ENCODE measurements around the gene ZNF284. TPM values are rescaled to one million over a fixed set of nuclear protein-coding genes. Genes with fewer than 3 reads are reported as not detected.

Gene ZNF284
- polyA plus RNA-seq, 1 donor (not counting 4 experiments of a cell fraction or from before 2014, with no cell fraction given) = 3.0 TPM

- peak; percentile 15 for DNase-seq (ENCODE audit: low read depth, low spot score)
- Histone ChIP-seq H3K9me3 (ENCODE audit: control insufficient read depth, low read depth, low read length) (no peaks in the 10 kb centered on the region), H3K4me1 (ENCODE audit: control insufficient read depth, extremely low read depth, insufficient read depth, low read length) (peaks cover 9% of the 10 kb centered on the region), H3K9me1 (ENCODE audit: control insufficient read depth, extremely low read depth, insufficient read depth, low read length) (peaks cover 2% of the 10 kb centered on the region), H3K36me3 (ENCODE audit: control insufficient read depth in 2 of 2, extremely low read depth in 1 of 2, insufficient read depth in 2 of 2, low read length in 2 of 2) (peaks cover 7 to 9% of the 10 kb centered on the region in 2 experiments), H3K79me2 (ENCODE audit: control insufficient read depth, insufficient read depth, low read length) (no peaks in the 10 kb centered on the region), H4K20me1 (ENCODE audit: control insufficient read depth, extremely low read depth, insufficient read depth, low read length) (no peaks in the 10 kb centered on the region), H3K27me3 (ENCODE audit: control insufficient read depth, extremely low read depth, insufficient read depth, low read length) (no peaks in the 10 kb centered on the region), H3K4me2 (ENCODE audit: control insufficient read depth, extremely low read depth, insufficient read depth, low read depth, low read length) (peak within 1 kb of the TSS; percentile 86), H2AFZ (ENCODE audit: control insufficient read depth, low read length) (peak within 1 kb of the TSS; percentile 96), H3K9ac (ENCODE audit: control insufficient read depth, extremely low read depth, insufficient read depth, low read length) (peak within 1 kb of the TSS; percentile 77), H3K4me3 (ENCODE audit: control insufficient read depth in 2 of 3, extremely low read depth in 1 of 3, insufficient read depth in 2 of 3, low read depth in 1 of 3, low read length in 3 of 3) (peak within 1 kb of the TSS; percentile 86 to 97 (median 93)), H3K27ac (ENCODE audit: control insufficient read depth, insufficient read depth, low read length) (peak within 1 kb of the TSS; percentile 49)
- dilution Hi-C loops (cut with MboI; ENCODE audit: extremely low pct_ligation_motif_present, low sequenced_read_pairs) = no loop called here
- no peak for FAIRE-seq
- TF ChIP-seq CTCF (optimal IDR thresholded peaks at IDR 0.05 in 1 of 3, IDR thresholded peaks at IDR 0.05 in 1 of 3, conservative IDR thresholded peaks at IDR 0.05 in 1 of 3; ENCODE audit: extremely low read depth in 1 of 3, insufficient read depth in 2 of 3, low read length in 3 of 3) (no peak), EZH2 (IDR thresholded peaks at IDR 0.05; ENCODE audit: low read length) (no peak)
Observed at GRCh38 chr19:44025217-44025936, 46.6 kb upstream of the ZNF284 start, which contains the start of gene ZNF222. Gene ZNF222 (plus strand): TSS chr19:44025379. CDS start chr19:44025437, 58 bp downstream.

- dilution Hi-C loops (cut with MboI; ENCODE audit: extremely low pct_ligation_motif_present, low sequenced_read_pairs) = no loop called here
- no peak overlapping the region for H3K9ac ChIP-seq (ENCODE audit: control insufficient read depth, extremely low read depth, insufficient read depth, low read length)
- H3K9me3 ChIP-seq (ENCODE audit: control insufficient read depth, low read depth, low read length) = peaks cover 4% of the 10 kb centered on the region
- FAIRE-seq (no peak), DNase-seq (ENCODE audit: low read depth, low spot score) (no peak)
- peaks cover 7 to 12% of the 10 kb centered on the region in 2 experiments for H3K36me3 ChIP-seq (ENCODE audit: control insufficient read depth in 2 of 2, extremely low read depth in 1 of 2, insufficient read depth in 2 of 2, low read length in 2 of 2)
- H4K20me1 ChIP-seq (ENCODE audit: control insufficient read depth, extremely low read depth, insufficient read depth, low read length) = no peaks in the 10 kb centered on the region
- peaks cover 9% of the 10 kb centered on the region for H3K4me1 ChIP-seq (ENCODE audit: control insufficient read depth, extremely low read depth, insufficient read depth, low read length)
- no peak overlapping the region for H3K4me2 ChIP-seq (ENCODE audit: control insufficient read depth, extremely low read depth, insufficient read depth, low read depth, low read length)
- H3K4me3 ChIP-seq (ENCODE audit: control insufficient read depth in 2 of 3, extremely low read depth in 1 of 3, insufficient read depth in 2 of 3, low read depth in 1 of 3, low read length in 3 of 3) = no peak overlapping the region
- H3K9me1 ChIP-seq (ENCODE audit: control insufficient read depth, extremely low read depth, insufficient read depth, low read length) = peaks cover 2% of the 10 kb centered on the region
- H3K27ac ChIP-seq (ENCODE audit: control insufficient read depth, insufficient read depth, low read length) = no peak overlapping the region
- no peaks in the 10 kb centered on the region for H3K27me3 ChIP-seq (ENCODE audit: control insufficient read depth, extremely low read depth, insufficient read depth, low read length)
- H3K79me2 ChIP-seq (ENCODE audit: control insufficient read depth, insufficient read depth, low read length) = no peaks in the 10 kb centered on the region
- TF ChIP-seq EZH2 (IDR thresholded peaks at IDR 0.05; ENCODE audit: low read length) (no peak), CTCF (optimal IDR thresholded peaks at IDR 0.05 in 1 of 3, IDR thresholded peaks at IDR 0.05 in 1 of 3, conservative IDR thresholded peaks at IDR 0.05 in 1 of 3; ENCODE audit: extremely low read depth in 1 of 3, insufficient read depth in 2 of 3, low read length in 3 of 3) (no peak)
- no peak overlapping the region for H2AFZ ChIP-seq (ENCODE audit: control insufficient read depth, low read length)
Observed at GRCh38 chr19:44026622-44027021, 45.3 kb upstream of the ZNF284 start.

Measured in keratinocyte (primary cell).